GM19351 (cell line): ENCODE results near the gene EPX.

Source experiments
- ATAC-seq: cut with Tn5 transposase; IDR thresholded peaks from one replicate; pipeline ENCODE4 v1.9.1; 2021; ENCODE audit warnings: mild to moderate bottlenecking, moderate library complexity; ENCODE audit not compliant: unreplicated experiment

EPX gene

DNA sequence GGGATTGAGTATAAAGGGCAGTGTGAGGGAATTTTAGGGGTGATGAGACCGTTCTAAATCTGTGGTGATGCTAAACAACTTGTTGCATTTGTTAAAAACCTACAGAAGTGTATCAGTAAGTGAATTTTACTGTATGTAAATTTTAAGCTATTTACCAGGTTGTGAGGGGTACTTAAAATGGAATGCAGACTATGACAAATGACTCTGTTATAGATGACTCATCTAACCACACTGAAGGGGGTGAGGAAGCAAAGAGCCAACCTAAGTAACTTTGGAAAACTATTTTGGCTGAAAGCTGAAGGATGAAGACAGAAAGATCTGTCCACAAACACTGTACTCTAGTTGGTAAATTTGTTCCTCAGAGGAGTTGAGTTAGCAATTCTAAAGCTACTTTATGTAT, 31.8 kb downstream of the EPX start:
- ATAC-seq, result no peak

GRCh38 chr17:58227733-58228132, 35.2 kb downstream of the EPX start:
- no peak for ATAC-seq

GRCh38 chr17:58228679-58229078, 36.2 kb downstream of the EPX start:
- ATAC-seq, result no peak

DNA sequence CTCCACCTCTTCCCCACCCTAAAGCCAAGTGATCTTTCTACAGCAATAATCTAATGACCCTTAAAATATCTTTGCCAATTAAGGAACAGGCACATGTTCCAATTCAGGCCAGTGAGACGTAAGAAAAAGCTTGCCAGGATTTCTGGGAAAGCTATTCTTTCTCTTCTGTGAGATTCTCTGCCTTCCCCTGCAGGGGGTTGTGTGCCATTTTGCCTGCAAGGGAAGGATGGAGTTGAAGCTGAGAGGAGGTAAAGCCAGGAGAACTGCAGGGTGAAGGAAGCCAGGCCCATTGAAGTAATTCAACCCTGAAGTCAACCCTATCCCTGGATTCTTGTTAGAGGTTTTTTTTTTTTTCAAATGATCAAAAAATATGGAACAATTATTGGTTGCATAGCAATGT, 36.9 kb downstream of the EPX start:
- ATAC-seq, result no peak

DNA sequence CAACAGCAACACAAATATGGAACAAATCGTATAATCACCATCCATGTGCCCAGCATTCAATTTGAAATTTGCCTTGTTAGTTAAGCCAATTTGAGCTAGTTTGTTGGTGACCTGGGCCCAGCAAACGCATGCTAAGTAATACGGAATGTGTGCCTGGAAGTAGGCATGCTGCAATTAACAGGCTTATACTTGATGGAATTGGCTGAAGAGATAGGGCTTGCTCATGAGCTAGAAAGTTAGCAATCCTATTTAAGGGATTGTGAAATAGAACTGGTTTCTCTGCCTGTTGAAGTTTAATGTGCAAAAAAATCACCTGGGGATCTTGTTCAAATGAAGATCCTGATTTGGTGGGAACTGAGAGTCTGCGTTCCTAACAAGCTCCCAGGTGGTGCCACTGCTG, 37.4 kb downstream of the EPX start:
- no peak for ATAC-seq

GRCh38 chr17:58231641-58232040, 39.1 kb downstream of the EPX start:
- no peak for ATAC-seq

GRCh38 chr17:58232707-58233156, 40.2 kb downstream of the EPX start:
- ATAC-seq, result peak; percentile 85

DNA sequence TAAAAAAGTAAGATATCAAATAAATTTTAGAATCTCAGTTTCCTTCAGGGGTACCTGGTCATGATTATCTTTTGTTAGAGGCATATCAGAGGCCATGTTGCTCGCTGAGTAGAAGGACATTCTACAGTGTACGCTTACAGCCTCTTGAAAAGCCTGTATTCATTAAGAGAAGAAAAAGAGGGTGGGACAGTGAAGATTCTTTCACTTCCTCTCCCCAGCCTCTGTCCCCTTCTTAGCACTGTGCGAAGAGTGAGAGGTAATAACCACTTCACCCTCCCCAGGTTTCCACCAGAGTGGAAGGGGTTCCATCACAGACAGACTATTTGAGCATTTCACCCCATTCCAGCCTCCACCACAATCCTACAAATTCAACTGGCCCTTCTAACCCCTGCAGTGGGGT, 41.0 kb downstream of the EPX start:
- ATAC-seq, result peak; percentile 65

- ATAC-seq, result no peak
Observed at GRCh38 chr17:58234512-58234911, 42.0 kb downstream of the EPX start.

- no peak for ATAC-seq
Observed at GRCh38 chr17:58235821-58236220, 43.3 kb downstream of the EPX start.

GRCh38 chr17:58236394-58236793, 43.9 kb downstream of the EPX start:
- ATAC-seq, result no peak

DNA sequence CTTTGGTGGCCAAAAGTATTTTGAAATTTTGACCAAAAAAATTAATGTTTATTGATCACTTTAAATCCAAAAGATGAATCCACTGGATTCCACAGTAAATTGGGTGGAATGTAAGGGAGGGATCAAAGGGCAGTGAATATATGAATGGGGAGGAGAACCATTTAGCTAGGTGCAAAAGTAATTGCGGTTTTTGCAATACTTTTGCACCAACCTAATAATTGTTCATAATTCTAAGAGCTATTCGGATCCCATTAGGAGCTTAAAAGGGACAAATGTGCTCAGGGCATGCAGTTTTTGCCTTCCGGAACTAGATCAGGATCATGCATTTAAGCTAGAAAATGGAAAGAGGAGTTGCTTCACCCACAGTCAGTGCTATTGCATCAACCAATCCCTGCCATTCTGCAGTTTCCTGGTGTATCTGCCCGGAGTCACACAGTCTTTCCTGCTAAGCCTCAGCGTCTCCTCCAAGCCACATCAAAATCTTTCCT, 45.7 kb downstream of the EPX start, which contains the start of gene LPO:
TSS of gene LPO (plus strand) at position 438 of the 488 bp plus-strand sequence. CDS start 4,396 bp downstream, outside the sequence.
- ATAC-seq, result no peak

GRCh38 chr17:58239987-58240386, 47.5 kb downstream of the EPX start:
- ATAC-seq, result no peak

- no peak for ATAC-seq
Observed at GRCh38 chr17:58242171-58242784, 49.8 kb downstream of the EPX start.

DNA sequence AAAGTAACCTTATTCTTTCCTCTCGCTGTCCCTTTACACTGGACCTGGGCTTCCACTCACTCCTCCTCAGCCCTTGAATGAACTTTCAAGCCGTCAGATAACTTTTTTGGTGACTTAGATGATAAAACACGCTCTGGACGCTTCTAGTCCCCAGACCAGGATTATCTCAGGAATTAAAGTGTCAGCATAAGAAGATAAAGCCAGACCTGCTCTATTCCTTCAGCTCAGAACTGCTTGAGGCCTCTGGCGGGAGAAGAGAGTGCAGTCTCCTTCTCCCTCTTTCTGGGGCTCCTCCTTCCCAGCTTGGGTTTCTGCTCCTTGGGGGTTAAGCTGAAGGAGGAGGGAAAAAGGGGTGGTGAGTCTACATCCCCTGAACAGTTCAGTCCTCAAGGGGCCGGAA, 52.4 kb downstream of the EPX start:
- no peak for ATAC-seq

- ATAC-seq, result no peak
Observed at GRCh38 chr17:58245428-58246103, 53.0 kb downstream of the EPX start.

DNA sequence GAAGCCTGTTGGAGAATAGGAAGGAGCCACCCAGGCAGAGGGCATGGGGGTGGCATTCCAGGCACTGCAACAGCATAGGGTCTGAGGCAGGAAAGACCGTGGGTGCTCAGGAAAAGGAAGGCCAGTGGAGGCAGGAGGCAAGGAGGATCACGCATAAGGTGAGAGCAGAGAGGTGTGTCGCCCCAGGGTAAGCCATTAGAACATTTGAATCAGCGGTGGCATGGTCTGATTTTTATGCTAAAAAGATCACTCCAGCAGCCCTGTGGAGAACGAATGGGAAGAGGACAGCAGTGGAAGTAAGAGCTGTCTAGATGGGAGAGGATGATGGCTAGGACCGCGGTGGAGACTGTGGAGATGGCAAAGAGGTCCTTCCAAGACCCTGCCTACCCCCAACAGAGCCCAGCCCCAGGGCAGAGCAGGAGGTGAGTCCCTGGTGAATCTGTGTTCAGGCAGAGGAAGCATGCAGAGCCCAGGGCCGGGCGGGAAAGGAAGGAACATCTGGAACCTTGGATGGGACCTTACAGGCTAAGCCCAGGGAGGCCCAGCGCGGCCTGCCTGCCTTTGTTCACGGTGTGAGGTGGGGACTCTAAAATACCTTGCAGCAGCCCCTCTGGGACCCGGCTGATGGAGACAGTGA, 53.7 kb downstream of the EPX start:
- no peak for ATAC-seq

DNA sequence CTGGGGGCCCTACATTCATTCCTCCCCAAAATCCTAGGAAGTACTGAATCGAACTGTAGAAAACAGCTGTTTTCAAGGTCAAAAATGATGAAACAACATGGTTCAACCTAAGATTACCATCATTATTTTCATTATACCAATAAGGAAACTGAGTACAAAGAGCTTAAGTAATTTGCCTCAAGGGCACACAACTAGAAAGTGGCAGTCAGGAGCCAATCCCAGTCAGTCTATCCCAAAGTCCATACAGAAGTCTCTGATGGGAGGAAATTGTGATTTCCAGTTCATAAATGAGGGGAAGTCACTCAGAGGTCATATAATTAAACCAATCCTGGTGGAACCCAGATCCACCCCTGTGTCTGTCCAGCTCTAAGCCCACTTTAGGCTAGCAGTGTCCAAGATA, 54.3 kb downstream of the EPX start:
- no peak for ATAC-seq

GRCh38 chr17:58247511-58248363, 55.2 kb downstream of the EPX start:
- no peak for ATAC-seq

- ATAC-seq, result no peak
Observed at GRCh38 chr17:58248955-58249269, 56.4 kb downstream of the EPX start.
